GM12874 (cell line): ENCODE results near the gene PNMA8C.

Experiments
- TF ChIP-seq, protein P1 (sequence below): IDR thresholded peaks from 2 replicates; pipeline ENCODE4 v1.5.1; 2011; ENCODE audit warnings: low read depth, mild to moderate bottlenecking, control low read depth, low read length, moderate library complexity; ENCODE audit not compliant: insufficient read depth

Gene PNMA8C

DNA sequence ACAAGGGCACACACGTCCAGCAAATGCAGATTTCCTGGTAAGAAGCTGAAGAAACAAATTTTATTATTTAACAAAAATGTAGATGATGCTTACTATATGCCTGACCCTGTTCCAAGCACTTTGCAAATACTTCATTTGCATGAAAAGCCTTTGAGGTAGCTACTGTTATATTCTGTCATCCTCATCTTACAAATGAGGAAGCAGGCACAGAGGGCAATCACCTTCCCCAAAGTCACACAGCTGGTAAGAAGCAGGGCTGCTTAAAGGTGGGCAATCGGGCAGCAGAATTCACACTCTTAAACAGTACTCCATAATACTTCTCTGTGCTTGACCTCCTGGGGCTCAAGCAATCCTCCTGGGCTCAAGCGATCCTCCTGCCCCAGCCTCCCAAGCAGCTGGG is 18.3 kb upstream of the PNMA8C start:
- TF ChIP-seq, protein P1, sequence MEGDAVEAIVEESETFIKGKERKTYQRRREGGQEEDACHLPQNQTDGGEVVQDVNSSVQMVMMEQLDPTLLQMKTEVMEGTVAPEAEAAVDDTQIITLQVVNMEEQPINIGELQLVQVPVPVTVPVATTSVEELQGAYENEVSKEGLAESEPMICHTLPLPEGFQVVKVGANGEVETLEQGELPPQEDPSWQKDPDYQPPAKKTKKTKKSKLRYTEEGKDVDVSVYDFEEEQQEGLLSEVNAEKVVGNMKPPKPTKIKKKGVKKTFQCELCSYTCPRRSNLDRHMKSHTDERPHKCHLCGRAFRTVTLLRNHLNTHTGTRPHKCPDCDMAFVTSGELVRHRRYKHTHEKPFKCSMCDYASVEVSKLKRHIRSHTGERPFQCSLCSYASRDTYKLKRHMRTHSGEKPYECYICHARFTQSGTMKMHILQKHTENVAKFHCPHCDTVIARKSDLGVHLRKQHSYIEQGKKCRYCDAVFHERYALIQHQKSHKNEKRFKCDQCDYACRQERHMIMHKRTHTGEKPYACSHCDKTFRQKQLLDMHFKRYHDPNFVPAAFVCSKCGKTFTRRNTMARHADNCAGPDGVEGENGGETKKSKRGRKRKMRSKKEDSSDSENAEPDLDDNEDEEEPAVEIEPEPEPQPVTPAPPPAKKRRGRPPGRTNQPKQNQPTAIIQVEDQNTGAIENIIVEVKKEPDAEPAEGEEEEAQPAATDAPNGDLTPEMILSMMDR, result no peak

- TF ChIP-seq, protein P1, result no peak
Measured at GRCh38 chr19:46446021-46446420, 17.3 kb upstream of the PNMA8C start.

GRCh38 chr19:46442808-46443450 is 14.2 kb upstream of the PNMA8C start:
- TF ChIP-seq, protein P1, result no peak

GRCh38 chr19:46441866-46442265 is 13.1 kb upstream of the PNMA8C start:
- TF ChIP-seq, protein P1, result no peak

DNA sequence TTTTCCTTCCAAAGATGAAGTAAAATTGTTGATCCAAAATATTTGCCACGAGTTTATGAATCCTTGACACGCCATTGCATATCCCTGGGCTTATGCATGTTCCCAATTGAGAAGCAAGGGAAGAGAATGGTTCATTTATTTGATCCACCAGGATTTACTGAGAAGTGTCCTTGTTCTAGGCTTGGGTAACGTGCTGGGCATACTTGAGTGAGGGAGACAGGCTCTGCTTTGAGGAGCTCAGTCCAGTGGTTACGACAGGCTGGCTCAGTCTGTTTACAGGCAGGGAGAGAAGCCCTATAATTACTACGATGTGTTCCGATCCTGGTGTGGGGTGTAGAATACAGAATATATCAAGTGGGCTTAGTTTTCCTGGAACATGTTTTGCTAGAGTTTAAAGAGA is 6.3 kb upstream of the PNMA8C start:
- TF ChIP-seq, protein P1, result no peak

GRCh38 chr19:46431824-46432223 is 3.1 kb upstream of the PNMA8C start:
- TF ChIP-seq, protein P1, result peak; percentile 20; the same call in 1 of the 2 replicates

DNA sequence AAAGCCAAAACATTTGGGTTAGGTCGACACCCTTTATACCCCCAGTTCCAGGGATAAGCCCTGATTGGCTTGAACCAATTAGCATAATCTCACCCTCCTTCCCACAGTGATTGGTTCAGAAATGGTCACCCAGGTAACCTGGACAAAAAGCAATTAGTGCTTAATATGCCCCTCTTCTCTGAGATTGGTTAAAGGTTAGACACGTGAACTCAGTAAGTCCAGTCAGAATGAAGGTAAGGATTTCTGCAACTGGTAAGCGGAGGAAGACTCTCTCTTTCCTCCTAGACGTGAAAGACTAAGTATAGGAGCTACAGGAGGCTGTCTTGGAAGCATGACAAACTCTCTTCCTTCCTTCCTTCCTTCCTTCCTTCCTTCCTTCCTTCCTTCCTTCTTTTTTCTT is 1.3 kb upstream of the PNMA8C start:
- TF ChIP-seq, protein P1, result no peak
